Nephron progenitor cell (in vitro differentiated cells): ENCODE data around the gene SIGLEC12.

ENCODE experiments used
- DNase-seq: peaks from one replicate; pipeline ENCODE4 v3.0.0; 2021
- H3K27ac Mint-ChIP-seq: 2 replicates; pipeline ENCODE4 v1.8.0; 2021; ENCODE audit warnings: mild to moderate bottlenecking, moderate library complexity, mixed read lengths
- H3K27me3 Mint-ChIP-seq: 2 replicates; pipeline ENCODE4 v1.8.0; 2021; ENCODE audit warnings: mild to moderate bottlenecking, low read depth, mixed read lengths; ENCODE audit not compliant: poor library complexity
- H3K36me3 Mint-ChIP-seq: 2 replicates; pipeline ENCODE4 v1.8.0; 2021; ENCODE audit warnings: low read depth, mixed read lengths
- H3K4me1 Mint-ChIP-seq: 2 replicates; pipeline ENCODE4 v1.8.0; 2021; ENCODE audit warnings: mixed read lengths
- H3K4me3 Mint-ChIP-seq: 2 replicates; pipeline ENCODE4 v1.8.0; 2021; ENCODE audit warnings: mild to moderate bottlenecking, moderate library complexity, mixed read lengths
- H3K9me3 Mint-ChIP-seq: 2 replicates; pipeline ENCODE4 v1.8.0; 2021; ENCODE audit warnings: mild to moderate bottlenecking, moderate library complexity, mixed read lengths
- TF ChIP-seq, protein P1 (sequence below): fragments of 200-600 bp; sonication (generic); IDR thresholded peaks from 2 replicates; pipeline ENCODE4 v1.5.0; 2021; ENCODE audit warnings: antibody characterized with exemption

SIGLEC12 gene

DNA sequence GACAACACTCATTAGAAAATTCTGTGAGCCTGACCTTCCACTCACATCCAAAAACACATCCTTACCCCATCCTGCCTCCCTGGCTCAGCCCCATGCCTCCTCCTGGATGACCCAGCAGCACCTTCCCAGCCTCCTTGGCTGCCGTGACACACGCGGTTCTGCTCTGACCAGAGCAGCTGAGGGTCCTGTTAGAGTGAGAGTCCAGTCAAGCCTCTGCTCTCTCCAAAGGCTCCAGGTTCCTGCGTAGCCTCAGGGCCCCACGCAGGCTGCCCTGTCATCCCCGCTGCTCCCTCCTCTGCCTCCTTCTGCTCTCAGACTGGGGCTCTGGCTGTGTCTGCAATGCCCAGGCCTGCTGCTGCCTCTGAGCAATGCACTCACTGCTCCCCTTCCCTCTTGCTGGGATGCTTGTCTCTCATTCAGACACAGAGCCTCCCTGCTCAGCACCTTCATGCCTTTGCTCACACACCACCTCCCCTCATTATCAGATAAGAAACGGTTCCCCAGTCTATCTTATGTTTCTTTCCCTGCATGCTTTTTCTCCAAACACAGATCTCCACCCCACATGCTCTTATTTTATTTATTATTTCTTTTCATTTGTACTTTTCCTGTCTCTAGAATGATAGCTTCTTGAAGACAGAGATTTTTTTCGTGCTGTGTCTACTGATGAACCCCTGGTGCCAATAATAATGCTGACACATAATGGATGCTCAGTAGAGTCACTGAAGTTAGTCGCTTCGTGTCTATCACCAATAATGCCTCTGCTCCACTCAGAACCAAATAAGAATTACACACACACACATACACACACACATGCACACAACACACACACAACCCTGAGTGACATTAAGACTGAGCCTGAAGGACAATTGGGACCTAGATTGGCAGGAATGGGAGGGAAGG is 40.1 kb upstream of the SIGLEC12 start:
- Mint-ChIP-seq H3K4me1 (no peaks in the 10 kb centered on the region), H3K27me3 (peaks cover 11% of the 10 kb centered on the region), H3K9me3 (peaks cover 64% of the 10 kb centered on the region), H3K36me3 (no peaks in the 10 kb centered on the region), H3K27ac (no peak overlapping the region), H3K4me3 (no peak overlapping the region)
- TF ChIP-seq, protein P1, sequence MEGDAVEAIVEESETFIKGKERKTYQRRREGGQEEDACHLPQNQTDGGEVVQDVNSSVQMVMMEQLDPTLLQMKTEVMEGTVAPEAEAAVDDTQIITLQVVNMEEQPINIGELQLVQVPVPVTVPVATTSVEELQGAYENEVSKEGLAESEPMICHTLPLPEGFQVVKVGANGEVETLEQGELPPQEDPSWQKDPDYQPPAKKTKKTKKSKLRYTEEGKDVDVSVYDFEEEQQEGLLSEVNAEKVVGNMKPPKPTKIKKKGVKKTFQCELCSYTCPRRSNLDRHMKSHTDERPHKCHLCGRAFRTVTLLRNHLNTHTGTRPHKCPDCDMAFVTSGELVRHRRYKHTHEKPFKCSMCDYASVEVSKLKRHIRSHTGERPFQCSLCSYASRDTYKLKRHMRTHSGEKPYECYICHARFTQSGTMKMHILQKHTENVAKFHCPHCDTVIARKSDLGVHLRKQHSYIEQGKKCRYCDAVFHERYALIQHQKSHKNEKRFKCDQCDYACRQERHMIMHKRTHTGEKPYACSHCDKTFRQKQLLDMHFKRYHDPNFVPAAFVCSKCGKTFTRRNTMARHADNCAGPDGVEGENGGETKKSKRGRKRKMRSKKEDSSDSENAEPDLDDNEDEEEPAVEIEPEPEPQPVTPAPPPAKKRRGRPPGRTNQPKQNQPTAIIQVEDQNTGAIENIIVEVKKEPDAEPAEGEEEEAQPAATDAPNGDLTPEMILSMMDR: no peak
- no peak for DNase-seq

DNA sequence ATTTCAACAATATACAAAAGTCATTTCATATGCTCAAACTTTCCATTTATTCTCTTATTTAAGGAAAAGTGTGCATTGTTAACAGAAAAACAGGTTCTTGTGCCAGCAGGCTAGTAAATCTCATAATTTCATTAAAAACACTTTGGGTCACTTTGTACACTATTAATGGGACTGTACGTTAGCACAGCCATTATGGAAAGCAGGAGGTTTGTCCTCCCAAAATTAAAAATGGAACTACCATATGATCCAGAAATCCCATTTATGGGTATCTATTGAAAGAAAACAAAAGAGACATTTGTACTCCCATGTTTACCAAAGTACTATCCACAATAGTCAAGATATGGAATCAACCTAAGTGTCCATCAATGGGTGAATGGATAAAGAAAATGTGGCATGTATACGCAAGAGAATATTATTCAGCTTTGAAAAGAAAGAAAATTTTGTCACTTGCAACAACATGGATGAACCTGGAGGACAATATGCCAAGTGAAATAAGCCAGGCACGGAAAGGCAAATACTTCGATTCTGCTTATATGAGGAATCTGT is 38.3 kb upstream of the SIGLEC12 start:
- Mint-ChIP-seq H3K4me1 (no peaks in the 10 kb centered on the region), H3K27ac (no peak overlapping the region), H3K9me3 (peaks cover 58% of the 10 kb centered on the region), H3K36me3 (no peaks in the 10 kb centered on the region), H3K4me3 (no peak overlapping the region), H3K27me3 (peaks cover 9% of the 10 kb centered on the region)
- no peak for DNase-seq
- TF ChIP-seq, protein P1: no peak

DNA sequence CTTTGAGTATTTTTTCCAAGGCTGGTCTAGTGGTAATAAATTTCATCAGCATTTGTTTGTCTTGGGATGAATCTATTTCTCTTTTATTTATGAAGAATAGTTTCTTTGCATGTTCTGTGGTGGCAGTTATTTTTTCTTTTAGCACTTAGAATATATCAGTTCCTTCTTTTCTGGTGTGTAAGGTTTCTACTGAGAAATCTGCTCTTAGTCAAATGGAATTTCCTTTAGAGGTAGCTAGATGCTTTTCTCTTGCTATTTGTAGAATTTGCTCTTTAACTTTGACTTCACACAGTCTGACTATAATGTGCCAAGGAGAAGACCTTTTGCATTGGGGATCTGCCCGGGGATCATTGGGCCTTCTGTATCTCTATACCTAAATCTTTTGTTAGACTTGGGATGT is 33.9 kb upstream of the SIGLEC12 start:
- Mint-ChIP-seq H3K4me1 (no peaks in the 10 kb centered on the region), H3K4me3 (no peak overlapping the region), H3K27me3 (peaks cover 6% of the 10 kb centered on the region), H3K9me3 (peaks cover 48% of the 10 kb centered on the region), H3K27ac (no peak overlapping the region), H3K36me3 (no peaks in the 10 kb centered on the region)
- no peak for DNase-seq
- TF ChIP-seq, protein P1: no peak

DNA sequence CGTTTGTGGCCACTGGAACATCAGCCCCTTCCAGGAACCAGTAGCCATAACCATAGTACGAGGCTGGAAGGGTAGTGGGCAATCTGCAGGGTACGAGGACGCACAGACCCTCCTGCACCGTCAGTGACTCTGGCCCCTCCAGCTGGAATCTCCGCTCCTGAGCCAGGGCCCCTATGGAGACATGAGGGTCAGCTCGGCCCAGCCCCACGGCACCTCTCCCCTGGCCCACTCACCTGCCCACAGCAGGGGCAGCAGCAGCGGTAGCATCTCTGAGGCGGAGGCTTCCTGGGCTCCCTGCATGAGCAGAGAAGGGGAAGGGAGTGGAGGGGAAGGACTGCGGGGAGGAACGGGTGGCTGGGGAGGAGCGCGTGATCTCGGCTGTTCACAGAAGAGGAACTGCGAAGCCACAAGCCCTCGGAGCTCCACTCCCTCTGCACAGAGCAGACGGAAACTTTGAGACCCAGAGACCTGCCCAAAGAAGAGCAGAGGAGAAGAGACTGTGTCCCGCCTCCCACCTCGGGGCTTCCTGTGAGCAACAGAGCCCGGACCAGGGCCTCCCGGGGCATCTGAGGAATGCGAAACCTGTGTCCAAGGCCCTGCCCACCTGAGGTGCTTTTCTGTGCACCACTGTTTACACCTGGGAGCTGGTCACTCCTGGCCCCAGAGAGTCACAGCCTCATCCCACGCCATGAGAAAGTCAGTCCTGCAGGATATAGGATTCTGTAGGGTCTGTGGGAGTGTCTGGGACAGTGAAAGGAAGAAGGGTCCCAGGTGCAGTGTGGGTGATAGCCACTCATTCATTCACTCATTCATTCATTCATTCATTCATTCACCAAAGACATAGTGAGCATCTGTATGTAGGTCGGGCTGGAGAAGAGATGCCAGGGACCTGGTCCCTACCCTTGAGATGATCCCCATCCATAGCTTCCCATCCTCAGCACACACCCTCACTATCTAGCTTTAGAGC is 30.0 kb upstream of the SIGLEC12 start, which contains the start of gene SIGLEC6:
TSS of gene SIGLEC6 (minus strand) at position 322 of the 967 bp plus-strand sequence. CDS start at position 300, 22 bp downstream.
- no peak within 1 kb of the TSS for H3K27ac Mint-ChIP-seq
- H3K27me3 Mint-ChIP-seq: no peaks in the 10 kb centered on the region

GRCh38 chr19:51530616-51531015 is 29.0 kb upstream of the SIGLEC12 start:
- no peak for DNase-seq
- peaks cover 64% of the 10 kb centered on the region for H3K9me3 Mint-ChIP-seq
- no peaks in the 10 kb centered on the region for H3K4me1 Mint-ChIP-seq
- H3K27me3 Mint-ChIP-seq: no peaks in the 10 kb centered on the region
- H3K36me3 Mint-ChIP-seq: no peaks in the 10 kb centered on the region
- TF ChIP-seq, protein P1: no peak
- H3K4me3 Mint-ChIP-seq: no peak overlapping the region
- H3K27ac Mint-ChIP-seq: no peak overlapping the region

More for the DNA sequence above, 30.0 kb upstream of the SIGLEC12 start, which contains the start of gene SIGLEC6:
- H3K9me3 Mint-ChIP-seq: peaks cover 61% of the 10 kb centered on the region
- H3K4me3 Mint-ChIP-seq: no peak within 1 kb of the TSS
- DNase-seq: no peak
- no peaks in the 10 kb centered on the region for H3K4me1 Mint-ChIP-seq
- H3K36me3 Mint-ChIP-seq: no peaks in the 10 kb centered on the region
- TF ChIP-seq, protein P1: no peak
